Skin of body (tissue), 2 donors: Measurements from ENCODE around the gene SLC27A2. TPM values are rescaled to one million over a fixed set of nuclear protein-coding genes. Genes with fewer than 3 reads are reported as not detected.

Source experiments
- DNase-seq: peaks from one replicate; lab custom pipeline; 2025; lab: John Stamatoyannopoulos, UW
- total RNA-seq: library from RNA; depleted of rRNA; stranded (reverse); fragments of >200 nt; gene quantifications from one replicate; pipeline ENCODE4 v1.2.3, GENCODE V29; 2014

SLC27A2 gene
- total RNA-seq, 1 donor from 2014 or later = 0.39 TPM

- no peak for DNase-seq
Measured at GRCh38 chr15:50236433-50236832, 54.4 kb downstream of the SLC27A2 start.

- no peak for DNase-seq
Measured at GRCh38 chr15:50238255-50238654, 56.3 kb downstream of the SLC27A2 start.

GRCh38 chr15:50241684-50242450 is 59.9 kb downstream of the SLC27A2 start:
- DNase-seq = no peak

- DNase-seq = no peak
Measured at GRCh38 chr15:50244153-50244552, 62.2 kb downstream of the SLC27A2 start.

- DNase-seq = no peak
Measured at GRCh38 chr15:50244959-50245624, 63.1 kb downstream of the SLC27A2 start.

- no peak for DNase-seq
Measured at GRCh38 chr15:50246631-50247030, 64.6 kb downstream of the SLC27A2 start.

- no peak for DNase-seq
Measured at GRCh38 chr15:50247819-50248655, 66.0 kb downstream of the SLC27A2 start.

- DNase-seq = no peak
Measured at GRCh38 chr15:50248994-50249582, 67.1 kb downstream of the SLC27A2 start.

GRCh38 chr15:50249704-50250103 is 67.7 kb downstream of the SLC27A2 start:
- no peak for DNase-seq

GRCh38 chr15:50250760-50251394 is 68.9 kb downstream of the SLC27A2 start:
- DNase-seq = no peak

- no peak for DNase-seq
Measured at GRCh38 chr15:50251638-50252182, 69.7 kb downstream of the SLC27A2 start.

- no peak for DNase-seq
Measured at GRCh38 chr15:50252556-50252955, 70.6 kb downstream of the SLC27A2 start.

- no peak for DNase-seq
Measured at GRCh38 chr15:50256188-50257041, 74.4 kb downstream of the SLC27A2 start.

- DNase-seq = no peak
Measured at GRCh38 chr15:50257332-50257731, 75.3 kb downstream of the SLC27A2 start.

GRCh38 chr15:50257924-50258323 is 75.9 kb downstream of the SLC27A2 start:
- no peak for DNase-seq

GRCh38 chr15:50259276-50259675 is 77.3 kb downstream of the SLC27A2 start:
- no peak for DNase-seq

GRCh38 chr15:50260969-50261496 is 79.0 kb downstream of the SLC27A2 start:
- no peak for DNase-seq

- DNase-seq = no peak
Measured at GRCh38 chr15:50261981-50262380, 80.0 kb downstream of the SLC27A2 start.

- DNase-seq = no peak
Measured at GRCh38 chr15:50262533-50262932, 80.5 kb downstream of the SLC27A2 start.

- DNase-seq = no peak
Measured at GRCh38 chr15:50265620-50266019, 83.6 kb downstream of the SLC27A2 start, which contains the start of gene HDC. Gene HDC, minus strand, starts transcription at chr15:50265726. Its CDS starts 103 bp downstream, at chr15:50265623.
